HCT116 (cell line): ENCODE results near the gene UBE2M. TPM values are rescaled to one million over a fixed set of nuclear protein-coding genes. Genes with fewer than 3 reads are reported as not detected.
A peak's percentile ranks its signal among the peaks of the same experiment; 100 is the strongest.

ENCODE experiments used
- ATAC-seq: fragments of 200-7000 bp; cut with Tn5 transposase; 2 replicates; pipeline ENCODE4 v1.9.1; 2020; ENCODE audit warnings: mild to moderate bottlenecking, moderate library complexity
- BruUV-seq: library from RNA; stranded (reverse); fragments of 400-500 nt; replicated peaks from 2 replicates; lab custom pipeline; 2021; lab: Mats Ljungman, UMichigan
- CTCF ChIA-PET: fragments of 300-600 bp; sonication (Branson Sonifier 250); formaldehyde crosslinking; loops from one replicate; lab custom pipeline; 2021; ENCODE audit warnings: antibody characterized with exemption; lab: Charles Lee
- POLR2A ChIA-PET: fragments of 300-600, 350-600 bp; sonication (Branson Sonifier 250); formaldehyde crosslinking; loops from one replicate; lab custom pipeline; 2021; ENCODE audit warnings: antibody characterized with exemption; lab: Charles Lee
- RAD21 ChIA-PET, 2 experiments: fragments of 300-600 bp; sonication (Branson Sonifier 250); formaldehyde crosslinking; loops; one replicate each; lab custom pipeline; 2023; ENCODE audit warnings: low total read pairs in 2 of 2; ENCODE audit not compliant: uncharacterized antibody in 2 of 2, unreplicated experiment in 2 of 2, low non-redundant PET in 1 of 2; lab: Charles Lee
- DNase-seq: peaks from one replicate; pipeline ENCODE4 v3.0.0-alpha.2; 2010; ENCODE audit warnings: low read depth, low spot score
- H2AFZ ChIP-seq: fragments of 200-600 bp; shearing (Covaris generic), sonication (generic); 2 replicates; pipeline ENCODE4 v1.6.1; 2017; ENCODE audit warnings: low read depth, mixed run types, mixed read lengths, antibody characterized with exemption, low read length; ENCODE audit not compliant: poor library complexity, severe bottlenecking
- H3K27ac ChIP-seq: 2 replicates; pipeline ENCODE4 v1.5.1; 2012; ENCODE audit warnings: low read depth, low read length
- H3K27me3 ChIP-seq: fragments of 200-600 bp; sonication (generic); 2 replicates; pipeline ENCODE4 v1.6.1; 2016; ENCODE audit warnings: mixed run types, low read length, mixed read lengths; ENCODE audit not compliant: insufficient read depth
- H3K36me3 ChIP-seq, 2 experiments: fragments of 200-500 bp in 1 of 2; fragments of 200-600 bp in 1 of 2; sonication (Bioruptor generic) in 1 of 2; sonication (generic) in 1 of 2; 2 replicates each; pipeline versions ENCODE4 v1.5.1 to v1.6.1; 2014 to 2016; ENCODE audit warnings: low read length in 2 of 2, inconsistent platforms in 1 of 2, mixed read lengths in 1 of 2, mixed run types in 1 of 2; ENCODE audit not compliant: insufficient read depth in 2 of 2, control insufficient read depth in 1 of 2
- H3K4me1 ChIP-seq, 2 experiments: fragments of 200-600 bp in 1 of 2; sonication (generic) in 1 of 2; 2 replicates each; pipeline versions ENCODE4 v1.5.1 to v1.6.1; 2012 to 2017; ENCODE audit warnings: low read length in 2 of 2, inconsistent platforms in 1 of 2, mild to moderate bottlenecking in 1 of 2, mixed read lengths in 1 of 2, mixed run types in 1 of 2, moderate library complexity in 1 of 2; ENCODE audit not compliant: insufficient read depth in 2 of 2, control insufficient read depth in 1 of 2
- H3K4me2 ChIP-seq: fragments of 200-600 bp; sonication (generic); 2 replicates; pipeline ENCODE4 v1.6.1; 2017; ENCODE audit warnings: mixed run types, low read length, mixed read lengths
- H3K4me3 ChIP-seq, 2 experiments: fragments of 200-600 bp in 1 of 2; sonication (generic) in 1 of 2; replicated peaks in 1 of 2; 2 replicates each; pipeline ENCODE4 v1.5.1; 2011 to 2016; ENCODE audit warnings: low read length in 2 of 2, control low read depth in 1 of 2, low read depth in 1 of 2, mild to moderate bottlenecking in 1 of 2, mixed read lengths in 1 of 2, mixed run types in 1 of 2
- H3K79me2 ChIP-seq: fragments of 200-600 bp; sonication (generic); 2 replicates; pipeline ENCODE4 v1.6.1; 2017; ENCODE audit warnings: mild to moderate bottlenecking, mixed run types, low read length, moderate library complexity, mixed read lengths; ENCODE audit not compliant: insufficient read depth
- H3K9ac ChIP-seq: fragments of 200-600 bp; sonication (generic); 2 replicates; pipeline ENCODE4 v1.6.1; 2016; ENCODE audit warnings: low read length, mixed read lengths
- H3K9me2 ChIP-seq: fragments of 200-600 bp; sonication (generic), shearing (Covaris generic); 2 replicates; pipeline ENCODE4 v1.6.1; 2017; ENCODE audit warnings: mixed run types, mild to moderate bottlenecking, moderate library complexity; ENCODE audit not compliant: insufficient read depth
- H3K9me3 ChIP-seq, 2 experiments: fragments of 200-500 bp in 1 of 2; fragments of 200-600 bp in 1 of 2; sonication (Bioruptor generic) in 1 of 2; sonication (generic) in 1 of 2; 2 replicates each; pipeline ENCODE4 v1.6.1; 2014 to 2017; ENCODE audit warnings: low read length in 2 of 2, mixed read lengths in 2 of 2, inconsistent platforms in 1 of 2, low read depth in 1 of 2, mild to moderate bottlenecking in 1 of 2, mixed run types in 1 of 2, moderate library complexity in 1 of 2; ENCODE audit not compliant: control insufficient read depth in 1 of 2, insufficient read depth in 1 of 2
- H4K20me1 ChIP-seq: fragments of 200-600 bp; sonication (generic), shearing (Covaris generic); 2 replicates; pipeline ENCODE4 v1.6.1; 2017; ENCODE audit warnings: mixed run types, mild to moderate bottlenecking, moderate library complexity; ENCODE audit not compliant: insufficient read depth
- CEBPB ChIP-seq: IDR thresholded peaks from 2 replicates; pipeline ENCODE4 v1.6.1; 2012; ENCODE audit warnings: low read depth
- ELF1 ChIP-seq: IDR thresholded peaks from 2 replicates; pipeline ENCODE4 v1.6.1; 2012; ENCODE audit warnings: low read depth, borderline replicate concordance
- EZH2 ChIP-seq: fragments of 200-600 bp; sonication (generic); IDR thresholded peaks from 2 replicates; pipeline ENCODE4 v1.6.1; 2017; ENCODE audit warnings: antibody characterized with exemption, mixed run types
- EZH2phosphoT487 ChIP-seq: fragments of 200-600 bp; IDR thresholded peaks from 2 replicates; pipeline ENCODE4 v1.6.1; 2018; ENCODE audit warnings: antibody characterized with exemption, borderline replicate concordance
- RAD21 ChIP-seq: IDR thresholded peaks from 2 replicates; pipeline ENCODE4 v1.6.1; 2012; ENCODE audit warnings: low read depth, mild to moderate bottlenecking
- ZFX ChIP-seq: fragments of 450-650 bp; IDR thresholded peaks from 2 replicates; pipeline ENCODE4 v1.6.1; 2017
- ZNF274 ChIP-seq: fragments of 200-500 bp; sonication (Bioruptor generic); IDR thresholded peaks from 2 replicates; pipeline ENCODE4 v1.6.1; 2014; ENCODE audit warnings: mild to moderate bottlenecking, low read depth, low read length, inconsistent platforms
- intact Hi-C: fragments of 100-400 bp; cut with micrococcal nuclease; formaldehyde crosslinking; loops from 2 replicates; pipeline ENCODE4 v1.10.0; 2022
- total RNA-seq: library from RNA; stranded (reverse); gene quantifications from one replicate; pipeline ENCODE4 v1.2.1, GENCODE V29; 2021; ENCODE audit not compliant: unreplicated experiment
- TF ChIP-seq, protein P1 (sequence below): IDR thresholded peaks from 2 replicates; pipeline ENCODE4 v1.6.1; 2011; ENCODE audit warnings: mild to moderate bottlenecking, low read length, moderate library complexity; ENCODE audit not compliant: insufficient replicate concordance; ENCODE audit errors: extremely low read depth
- TF ChIP-seq, protein P2 (sequence below), 3 experiments: fragments of 200-600 bp in 1 of 3; sonication (generic) in 1 of 3; IDR thresholded peaks in 2 of 3; conservative IDR thresholded peaks in 1 of 3; 2 replicates each; pipeline ENCODE4 v1.5.1; 2012 to 2017; ENCODE audit warnings: low read depth in 2 of 3, low read length in 2 of 3, antibody characterized with exemption in 1 of 3, borderline replicate concordance in 1 of 3, control low read depth in 1 of 3, mild to moderate bottlenecking in 1 of 3, mixed read lengths in 1 of 3, mixed run types in 1 of 3, moderate library complexity in 1 of 3; ENCODE audit not compliant: insufficient read depth in 1 of 3

Gene UBE2M
- total RNA-seq, 1 experiment from 2014 or later: 120 TPM

DNA sequence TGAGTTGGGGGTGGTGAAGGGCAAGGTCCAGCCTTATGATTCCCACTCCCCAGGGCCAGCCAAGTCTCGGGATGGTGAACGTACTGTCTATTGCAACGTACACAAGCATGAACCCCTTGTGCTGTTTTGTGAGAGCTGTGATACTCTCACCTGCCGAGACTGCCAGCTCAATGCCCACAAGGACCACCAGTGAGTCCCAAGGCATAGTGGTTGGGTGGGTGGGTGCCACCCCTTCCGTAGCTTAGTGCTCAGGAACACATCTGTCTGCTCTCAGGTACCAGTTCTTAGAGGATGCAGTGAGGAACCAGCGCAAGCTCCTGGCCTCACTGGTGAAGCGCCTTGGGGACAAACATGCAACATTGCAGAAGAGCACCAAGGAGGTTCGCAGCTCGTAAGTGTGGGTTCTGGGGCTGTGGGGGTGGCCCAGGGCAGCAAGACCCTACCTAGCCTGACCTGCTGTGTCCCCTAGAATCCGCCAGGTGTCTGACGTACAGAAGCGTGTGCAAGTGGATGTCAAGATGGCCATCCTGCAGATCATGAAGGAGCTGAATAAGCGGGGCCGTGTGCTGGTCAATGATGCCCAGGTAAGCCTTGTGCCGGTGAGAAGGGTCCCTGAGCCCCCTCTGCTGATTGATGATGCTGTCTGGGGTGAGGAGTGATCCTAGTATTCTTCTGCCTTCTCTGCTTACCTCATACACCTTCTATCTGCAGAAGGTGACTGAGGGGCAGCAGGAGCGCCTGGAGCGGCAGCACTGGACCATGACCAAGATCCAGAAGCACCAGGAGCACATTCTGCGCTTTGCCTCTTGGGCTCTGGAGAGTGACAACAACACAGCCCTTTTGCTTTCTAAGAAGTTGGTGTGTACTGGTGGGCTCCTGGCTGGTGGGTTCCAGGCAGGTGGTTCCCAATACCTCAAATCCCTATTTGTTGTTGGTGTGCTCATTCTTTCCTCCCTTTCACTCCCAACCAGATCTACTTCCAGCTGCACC lies 10.8 kb downstream of the UBE2M start:
- intact Hi-C loops: no loop called here
- ChIA-PET RAD21 (no interaction called here), CTCF (no interaction called here), POLR2A (interaction anchor here (1.3 kb wide), 1 partner anchor 8 kb away, joined by 3 read pairs; the partner anchor contains the start of gene CHMP2A)
- Histone ChIP-seq H3K36me3 (peaks cover 50 to 65% of the 10 kb centered on the region in 2 experiments; a peak in 3 of 4 replicates), H4K20me1 (peaks cover 32% of the 10 kb centered on the region; the same call in 1 of the 2 replicates), H3K27ac (no peak overlapping the region), H3K4me1 (peaks cover 13 to 27% of the 10 kb centered on the region in 2 experiments), H3K9ac (no peak overlapping the region), H3K4me3 (no peak overlapping the region), H3K79me2 (peaks cover 69% of the 10 kb centered on the region), H3K27me3 (no peaks in the 10 kb centered on the region), H2AFZ (no peak overlapping the region), H3K9me3 (no peaks in the 10 kb centered on the region), H3K9me2 (no peaks in the 10 kb centered on the region), H3K4me2 (no peak overlapping the region)
- no peak for TF ChIP-seq ELF1
- no peak for TF ChIP-seq EZH2
- ATAC-seq (no peak), DNase-seq (no peak)
- BruUV-seq: no TSS peak

DNA sequence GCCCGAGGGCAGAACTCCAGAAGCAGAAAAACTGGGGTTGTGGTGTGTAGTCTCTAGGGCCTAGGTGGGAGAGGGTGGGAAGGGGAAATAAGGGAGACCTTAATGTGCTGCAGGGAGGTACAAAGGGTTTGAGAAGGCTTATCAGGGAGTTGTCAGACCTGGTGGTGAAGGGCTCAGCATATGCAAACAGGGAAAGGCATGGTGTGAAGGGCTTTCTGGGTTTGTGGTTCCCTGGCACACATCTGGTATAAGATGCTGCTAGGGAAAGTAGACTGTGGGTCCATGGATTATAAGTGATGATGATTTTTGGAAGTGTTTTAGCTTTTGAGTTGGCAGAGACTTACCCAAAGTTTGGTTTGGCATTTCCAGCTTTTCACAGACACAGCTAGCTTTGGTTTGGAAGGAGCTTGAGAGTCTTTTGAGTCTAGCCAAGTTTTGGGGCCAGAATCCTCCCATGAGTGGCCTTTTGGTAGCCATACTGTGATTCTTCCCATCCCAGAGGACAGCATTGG lies 12.3 kb downstream of the UBE2M start:
- peaks cover 14 to 27% of the 10 kb centered on the region in 2 experiments for H3K4me1 ChIP-seq
- H3K9me2 ChIP-seq: no peaks in the 10 kb centered on the region
- ATAC-seq: no peak
- no peak for DNase-seq
- peak overlapping the region; percentile 77 for H3K27ac ChIP-seq
- ChIA-PET POLR2A (interaction anchor here (1.3 kb wide), 1 partner anchor 26 kb away, joined by 3 read pairs; the partner anchor contains the start of gene ZBTB45), RAD21 (no interaction called here), CTCF (no interaction called here)
- peaks cover 32% of the 10 kb centered on the region; the same call in 1 of the 2 replicates for H4K20me1 ChIP-seq
- H3K4me2 ChIP-seq: peak overlapping the region; percentile 90
- intact Hi-C loops: no loop called here
- H3K79me2 ChIP-seq: peaks cover 65% of the 10 kb centered on the region
- no peak overlapping the region for H2AFZ ChIP-seq
- H3K36me3 ChIP-seq: peaks cover 46 to 59% of the 10 kb centered on the region in 2 experiments; a peak in 3 of 4 replicates
- no peaks in the 10 kb centered on the region for H3K9me3 ChIP-seq
- BruUV-seq: no TSS peak
- no peaks in the 10 kb centered on the region for H3K27me3 ChIP-seq
- H3K9ac ChIP-seq: peak overlapping the region; percentile 93
- H3K4me3 ChIP-seq: peak overlapping the region; percentile 90 to 94
- TF ChIP-seq CEBPB: no peak
- TF ChIP-seq ZFX: no peak
- TF ChIP-seq, protein P1, sequence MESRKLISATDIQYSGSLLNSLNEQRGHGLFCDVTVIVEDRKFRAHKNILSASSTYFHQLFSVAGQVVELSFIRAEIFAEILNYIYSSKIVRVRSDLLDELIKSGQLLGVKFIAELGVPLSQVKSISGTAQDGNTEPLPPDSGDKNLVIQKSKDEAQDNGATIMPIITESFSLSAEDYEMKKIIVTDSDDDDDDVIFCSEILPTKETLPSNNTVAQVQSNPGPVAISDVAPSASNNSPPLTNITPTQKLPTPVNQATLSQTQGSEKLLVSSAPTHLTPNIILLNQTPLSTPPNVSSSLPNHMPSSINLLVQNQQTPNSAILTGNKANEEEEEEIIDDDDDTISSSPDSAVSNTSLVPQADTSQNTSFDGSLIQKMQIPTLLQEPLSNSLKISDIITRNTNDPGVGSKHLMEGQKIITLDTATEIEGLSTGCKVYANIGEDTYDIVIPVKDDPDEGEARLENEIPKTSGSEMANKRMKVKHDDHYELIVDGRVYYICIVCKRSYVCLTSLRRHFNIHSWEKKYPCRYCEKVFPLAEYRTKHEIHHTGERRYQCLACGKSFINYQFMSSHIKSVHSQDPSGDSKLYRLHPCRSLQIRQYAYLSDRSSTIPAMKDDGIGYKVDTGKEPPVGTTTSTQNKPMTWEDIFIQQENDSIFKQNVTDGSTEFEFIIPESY: no peak
- TF ChIP-seq RAD21: no peak
- TF ChIP-seq EZH2: no peak
- no peak for TF ChIP-seq EZH2phosphoT487
- TF ChIP-seq, protein P2, sequence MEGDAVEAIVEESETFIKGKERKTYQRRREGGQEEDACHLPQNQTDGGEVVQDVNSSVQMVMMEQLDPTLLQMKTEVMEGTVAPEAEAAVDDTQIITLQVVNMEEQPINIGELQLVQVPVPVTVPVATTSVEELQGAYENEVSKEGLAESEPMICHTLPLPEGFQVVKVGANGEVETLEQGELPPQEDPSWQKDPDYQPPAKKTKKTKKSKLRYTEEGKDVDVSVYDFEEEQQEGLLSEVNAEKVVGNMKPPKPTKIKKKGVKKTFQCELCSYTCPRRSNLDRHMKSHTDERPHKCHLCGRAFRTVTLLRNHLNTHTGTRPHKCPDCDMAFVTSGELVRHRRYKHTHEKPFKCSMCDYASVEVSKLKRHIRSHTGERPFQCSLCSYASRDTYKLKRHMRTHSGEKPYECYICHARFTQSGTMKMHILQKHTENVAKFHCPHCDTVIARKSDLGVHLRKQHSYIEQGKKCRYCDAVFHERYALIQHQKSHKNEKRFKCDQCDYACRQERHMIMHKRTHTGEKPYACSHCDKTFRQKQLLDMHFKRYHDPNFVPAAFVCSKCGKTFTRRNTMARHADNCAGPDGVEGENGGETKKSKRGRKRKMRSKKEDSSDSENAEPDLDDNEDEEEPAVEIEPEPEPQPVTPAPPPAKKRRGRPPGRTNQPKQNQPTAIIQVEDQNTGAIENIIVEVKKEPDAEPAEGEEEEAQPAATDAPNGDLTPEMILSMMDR (IDR thresholded peaks at IDR 0.05 in 2 of 3, conservative IDR thresholded peaks at IDR 0.05 in 1 of 3; ENCODE audit: borderline replicate concordance in 1 of 3, insufficient read depth in 1 of 3, low read depth in 2 of 3, low read length in 2 of 3): no peak
- TF ChIP-seq ELF1: no peak
- TF ChIP-seq ZNF274: no peak
